HG03196 (cell line): ENCODE results near the gene BTN1A1.

Experiments
- ATAC-seq: cut with Tn5 transposase; IDR thresholded peaks from one replicate; pipeline ENCODE4 v1.9.1; 2021; ENCODE audit not compliant: unreplicated experiment

Gene BTN1A1

GRCh38 chr6:26475823-26476729 lies 24.0 kb upstream of the BTN1A1 start:
- no peak for ATAC-seq

GRCh38 chr6:26476896-26477295 lies 23.2 kb upstream of the BTN1A1 start:
- no peak for ATAC-seq

GRCh38 chr6:26477426-26477825 lies 22.7 kb upstream of the BTN1A1 start:
- ATAC-seq = no peak

- ATAC-seq = no peak
These were observed 21.8 kb upstream of the BTN1A1 start for GRCh38 chr6:26478100-26478984.

GRCh38 chr6:26478985-26479278 lies 21.2 kb upstream of the BTN1A1 start:
- ATAC-seq = no peak

GRCh38 chr6:26482338-26482737 lies 17.8 kb upstream of the BTN1A1 start:
- no peak for ATAC-seq

- ATAC-seq = no peak
These were observed 16.4 kb upstream of the BTN1A1 start for GRCh38 chr6:26483727-26484126.

GRCh38 chr6:26484161-26484560 lies 15.9 kb upstream of the BTN1A1 start:
- ATAC-seq = no peak

- no peak for ATAC-seq
These were observed 14.9 kb upstream of the BTN1A1 start for GRCh38 chr6:26485112-26485780.

- no peak for ATAC-seq
These were observed 13.7 kb upstream of the BTN1A1 start for GRCh38 chr6:26486358-26486757.

- ATAC-seq = no peak
These were observed 12.6 kb upstream of the BTN1A1 start for GRCh38 chr6:26487466-26487865.

GRCh38 chr6:26489996-26490964 lies 9.8 kb upstream of the BTN1A1 start:
- no peak for ATAC-seq

GRCh38 chr6:26491604-26492003 lies 8.5 kb upstream of the BTN1A1 start:
- no peak for ATAC-seq

- ATAC-seq = no peak
These were observed 6.8 kb upstream of the BTN1A1 start for GRCh38 chr6:26493258-26493657.

- ATAC-seq = no peak
These were observed 6.0 kb upstream of the BTN1A1 start for GRCh38 chr6:26494117-26494516.

GRCh38 chr6:26495281-26495680 lies 4.8 kb upstream of the BTN1A1 start:
- no peak for ATAC-seq

- no peak for ATAC-seq
These were observed 2.5 kb upstream of the BTN1A1 start for GRCh38 chr6:26497610-26498009.

- no peak for ATAC-seq
These were observed 1.4 kb downstream of the BTN1A1 start for GRCh38 chr6:26501482-26501986.

- ATAC-seq = peak; percentile 53
These were observed 2.1 kb downstream of the BTN1A1 start for GRCh38 chr6:26502165-26502564.

- no peak for ATAC-seq
These were observed 2.5 kb downstream of the BTN1A1 start for GRCh38 chr6:26502626-26503025.
